ENCODE results near the gene HOXC12.

DNA sequence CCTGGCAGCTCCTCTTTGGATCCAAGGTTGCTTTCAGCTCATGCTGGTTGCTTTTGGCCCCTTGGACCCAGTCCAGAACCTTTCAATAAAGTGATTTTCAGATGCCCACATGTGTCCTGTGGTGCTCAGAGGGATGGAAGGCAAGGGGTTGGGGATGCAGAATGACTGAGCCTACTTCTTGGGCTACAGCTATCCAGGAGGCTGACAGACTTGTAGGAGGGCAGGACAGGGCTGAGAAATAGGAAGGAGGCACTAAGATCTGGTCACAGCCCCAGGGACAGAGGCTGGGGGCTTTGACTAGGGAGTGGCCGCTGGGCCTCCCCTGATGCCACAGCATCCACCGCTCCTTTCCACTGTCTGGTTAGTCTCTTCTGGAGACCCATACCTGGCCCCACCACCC lies 17.0 kb downstream of the HOXC12 start:
- TF ChIP-seq, protein P1, sequence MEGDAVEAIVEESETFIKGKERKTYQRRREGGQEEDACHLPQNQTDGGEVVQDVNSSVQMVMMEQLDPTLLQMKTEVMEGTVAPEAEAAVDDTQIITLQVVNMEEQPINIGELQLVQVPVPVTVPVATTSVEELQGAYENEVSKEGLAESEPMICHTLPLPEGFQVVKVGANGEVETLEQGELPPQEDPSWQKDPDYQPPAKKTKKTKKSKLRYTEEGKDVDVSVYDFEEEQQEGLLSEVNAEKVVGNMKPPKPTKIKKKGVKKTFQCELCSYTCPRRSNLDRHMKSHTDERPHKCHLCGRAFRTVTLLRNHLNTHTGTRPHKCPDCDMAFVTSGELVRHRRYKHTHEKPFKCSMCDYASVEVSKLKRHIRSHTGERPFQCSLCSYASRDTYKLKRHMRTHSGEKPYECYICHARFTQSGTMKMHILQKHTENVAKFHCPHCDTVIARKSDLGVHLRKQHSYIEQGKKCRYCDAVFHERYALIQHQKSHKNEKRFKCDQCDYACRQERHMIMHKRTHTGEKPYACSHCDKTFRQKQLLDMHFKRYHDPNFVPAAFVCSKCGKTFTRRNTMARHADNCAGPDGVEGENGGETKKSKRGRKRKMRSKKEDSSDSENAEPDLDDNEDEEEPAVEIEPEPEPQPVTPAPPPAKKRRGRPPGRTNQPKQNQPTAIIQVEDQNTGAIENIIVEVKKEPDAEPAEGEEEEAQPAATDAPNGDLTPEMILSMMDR (IDR thresholded peaks at IDR 0.05 in 4 of 5, conservative IDR thresholded peaks at IDR 0.05 in 1 of 5), result no peak
- TF ChIP-seq POLR2A (IDR thresholded peaks at IDR 0.05), result no peak

Data from gastrocnemius medialis (tissue), 4 donors.